Measurements from ENCODE around the gene CORO2B.

CORO2B gene

DNA sequence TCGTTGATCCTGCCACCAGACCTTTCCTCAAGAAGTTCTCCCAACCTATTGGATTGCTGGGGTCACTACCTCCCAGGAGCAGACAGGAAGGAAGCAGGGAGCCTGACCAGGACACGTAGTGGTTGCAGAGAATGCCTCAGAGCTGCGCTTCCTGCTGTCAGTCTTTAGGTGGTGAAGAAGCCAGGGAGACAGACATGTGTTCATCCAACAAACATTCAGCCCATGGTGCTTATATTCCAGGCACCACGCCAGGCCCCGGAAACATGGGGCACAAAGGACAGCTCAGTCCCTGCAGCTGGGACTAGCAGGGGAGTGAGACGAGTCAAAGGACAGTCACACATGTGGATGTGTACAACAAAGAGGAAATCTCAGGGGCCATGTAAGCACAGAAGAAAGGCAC lies 26.0 kb upstream of the CORO2B start:
- DNase-seq = no peak
- H3K27ac ChIP-seq = no peak overlapping the region
- no peak overlapping the region for H3K4me3 ChIP-seq (ENCODE audit: low read depth, low read length)
- H3K27me3 ChIP-seq (ENCODE audit: insufficient read depth, low read depth, severe bottlenecking) = no peaks in the 10 kb centered on the region
- no peaks in the 10 kb centered on the region for H3K9me3 ChIP-seq (ENCODE audit: severe bottlenecking)
- no peaks in the 10 kb centered on the region; the same call in 1 of the 2 replicates for H3K36me3 ChIP-seq
- TF ChIP-seq, protein P1, sequence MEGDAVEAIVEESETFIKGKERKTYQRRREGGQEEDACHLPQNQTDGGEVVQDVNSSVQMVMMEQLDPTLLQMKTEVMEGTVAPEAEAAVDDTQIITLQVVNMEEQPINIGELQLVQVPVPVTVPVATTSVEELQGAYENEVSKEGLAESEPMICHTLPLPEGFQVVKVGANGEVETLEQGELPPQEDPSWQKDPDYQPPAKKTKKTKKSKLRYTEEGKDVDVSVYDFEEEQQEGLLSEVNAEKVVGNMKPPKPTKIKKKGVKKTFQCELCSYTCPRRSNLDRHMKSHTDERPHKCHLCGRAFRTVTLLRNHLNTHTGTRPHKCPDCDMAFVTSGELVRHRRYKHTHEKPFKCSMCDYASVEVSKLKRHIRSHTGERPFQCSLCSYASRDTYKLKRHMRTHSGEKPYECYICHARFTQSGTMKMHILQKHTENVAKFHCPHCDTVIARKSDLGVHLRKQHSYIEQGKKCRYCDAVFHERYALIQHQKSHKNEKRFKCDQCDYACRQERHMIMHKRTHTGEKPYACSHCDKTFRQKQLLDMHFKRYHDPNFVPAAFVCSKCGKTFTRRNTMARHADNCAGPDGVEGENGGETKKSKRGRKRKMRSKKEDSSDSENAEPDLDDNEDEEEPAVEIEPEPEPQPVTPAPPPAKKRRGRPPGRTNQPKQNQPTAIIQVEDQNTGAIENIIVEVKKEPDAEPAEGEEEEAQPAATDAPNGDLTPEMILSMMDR (IDR thresholded peaks at IDR 0.05; ENCODE audit: low read depth, low read length) = no peak

DNA sequence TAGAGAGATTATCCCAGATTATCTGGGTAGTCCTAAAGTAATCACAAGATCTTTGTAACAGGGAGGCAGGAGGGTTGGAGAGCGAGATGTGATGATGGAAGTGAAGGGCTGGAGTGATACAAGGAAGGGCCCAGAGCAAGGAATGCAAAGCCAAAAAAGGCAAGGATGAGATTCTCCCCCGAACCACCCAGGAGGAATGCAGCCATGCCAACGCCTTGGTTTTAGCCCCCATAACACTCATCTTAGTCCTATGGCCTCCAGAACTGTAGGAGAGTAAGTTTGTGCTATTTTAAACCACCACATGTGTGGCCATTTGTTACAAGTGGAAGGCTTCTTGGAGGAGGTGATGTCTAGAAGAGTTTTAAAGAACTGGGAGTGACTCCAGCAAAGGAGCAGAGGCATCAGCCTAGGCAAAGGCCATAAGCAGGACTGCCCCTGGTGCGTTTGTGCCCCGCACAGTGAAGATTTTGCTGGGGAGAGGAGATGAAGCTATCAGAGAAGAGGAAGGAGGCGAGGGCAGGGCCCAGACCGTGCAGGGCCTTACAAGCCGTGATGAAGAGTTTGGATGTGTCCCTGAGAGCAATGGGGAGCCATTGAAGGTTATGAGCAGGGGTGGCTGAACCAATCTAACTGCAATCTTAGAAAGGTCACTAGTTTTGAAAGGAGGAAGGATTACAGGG lies 25.3 kb upstream of the CORO2B start:
- no peak overlapping the region for H3K4me3 ChIP-seq (ENCODE audit: low read depth, low read length)
- H3K27ac ChIP-seq = no peak overlapping the region
- TF ChIP-seq, protein P1 (IDR thresholded peaks at IDR 0.05; ENCODE audit: low read depth, low read length) = no peak
- no peaks in the 10 kb centered on the region; the same call in 1 of the 2 replicates for H3K36me3 ChIP-seq
- H3K9me3 ChIP-seq (ENCODE audit: severe bottlenecking) = no peaks in the 10 kb centered on the region
- DNase-seq = no peak
- no peaks in the 10 kb centered on the region for H3K27me3 ChIP-seq (ENCODE audit: insufficient read depth, low read depth, severe bottlenecking)

DNA sequence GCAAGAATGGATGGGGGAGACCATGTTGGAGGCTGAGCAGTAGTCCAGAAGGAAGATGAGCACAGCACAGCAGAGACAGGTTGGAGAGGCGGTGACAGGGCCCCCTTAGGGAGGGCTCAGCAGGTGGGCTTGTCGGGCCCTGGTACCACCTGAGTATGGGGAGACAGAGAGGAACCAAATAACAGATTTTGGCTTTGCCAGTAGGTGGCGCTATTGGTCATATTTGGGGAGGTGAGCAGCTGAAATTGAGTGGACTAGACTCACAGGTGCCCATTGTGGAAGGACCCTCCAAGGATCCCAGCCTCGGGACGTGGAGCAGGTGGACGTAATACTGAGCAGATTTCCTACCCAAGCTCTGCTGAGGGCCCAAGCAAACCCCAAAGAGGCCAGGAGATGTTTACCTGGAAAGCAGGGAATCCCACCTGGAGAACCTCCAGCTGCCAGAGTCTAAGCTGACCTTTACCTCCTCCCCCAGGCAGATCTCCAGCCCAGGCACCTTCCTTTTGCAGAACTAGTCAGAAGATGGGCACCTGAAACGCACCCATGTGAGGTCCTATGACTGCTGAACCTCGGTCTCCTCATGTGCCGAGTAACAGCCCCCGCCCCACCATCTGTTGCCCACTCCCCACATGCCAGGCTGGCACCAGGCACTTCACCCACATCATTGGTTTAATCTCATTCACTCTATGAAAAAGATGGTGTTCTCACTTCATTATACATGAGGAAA lies 24.6 kb upstream of the CORO2B start:
- Histone ChIP-seq H3K27me3 (ENCODE audit: insufficient read depth, low read depth, severe bottlenecking) (no peaks in the 10 kb centered on the region), H3K9me3 (ENCODE audit: severe bottlenecking) (no peaks in the 10 kb centered on the region), H3K27ac (no peak overlapping the region), H3K36me3 (no peaks in the 10 kb centered on the region; the same call in 1 of the 2 replicates), H3K4me3 (ENCODE audit: low read depth, low read length) (no peak overlapping the region)
- peak; percentile 87 for DNase-seq
- TF ChIP-seq, protein P1 (IDR thresholded peaks at IDR 0.05; ENCODE audit: low read depth, low read length) = peak; percentile 80

DNA sequence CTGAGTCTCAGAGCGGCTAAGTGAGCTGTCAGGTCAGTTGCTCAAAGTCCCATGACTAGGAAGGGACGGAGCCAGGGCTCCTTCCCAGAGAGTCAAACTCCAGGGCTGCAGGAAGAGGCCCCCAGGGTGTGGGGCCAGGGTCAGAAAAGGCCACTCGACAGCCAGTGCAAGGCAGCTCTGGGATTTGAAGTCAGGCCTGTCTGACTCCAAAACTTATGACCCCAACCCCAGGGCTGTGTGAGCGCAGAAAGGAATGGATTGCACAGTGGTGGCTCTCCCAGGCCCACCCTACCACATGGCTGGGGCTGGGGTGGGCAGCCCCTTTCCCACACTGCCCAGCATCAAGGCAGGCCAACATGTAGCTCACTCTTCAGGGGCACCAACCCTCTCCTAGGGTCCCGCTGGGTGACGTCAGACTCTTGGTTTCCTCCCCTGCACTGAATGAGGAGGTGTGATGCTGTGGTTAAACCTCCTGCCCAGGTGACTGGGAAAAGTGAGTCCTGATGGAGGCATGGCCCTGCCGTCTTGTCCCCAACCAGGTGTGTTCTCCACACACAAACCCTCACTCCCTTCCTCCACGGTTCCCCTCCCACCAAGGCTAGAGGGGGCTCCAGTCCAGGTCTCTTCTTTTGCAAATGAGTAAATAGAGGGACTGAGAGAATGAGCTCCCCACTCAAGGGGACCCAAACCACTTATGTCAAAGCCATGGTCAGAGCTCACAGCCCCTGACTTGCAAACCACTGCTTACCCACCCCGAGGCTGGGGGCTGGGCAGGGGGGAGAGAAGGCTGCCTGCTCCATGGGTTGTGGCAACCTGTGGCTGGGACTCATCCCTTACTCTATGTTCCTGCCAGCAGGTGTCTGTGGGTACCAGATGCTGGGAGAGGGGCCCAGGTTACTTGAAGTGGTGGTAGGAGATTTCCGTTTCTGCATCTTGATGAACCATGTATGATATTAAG lies 23.8 kb upstream of the CORO2B start:
- TF ChIP-seq, protein P1 (IDR thresholded peaks at IDR 0.05; ENCODE audit: low read depth, low read length) = no peak
- no peaks in the 10 kb centered on the region; the same call in 1 of the 2 replicates for H3K36me3 ChIP-seq
- H3K4me3 ChIP-seq (ENCODE audit: low read depth, low read length) = no peak overlapping the region
- H3K27ac ChIP-seq = no peak overlapping the region
- H3K27me3 ChIP-seq (ENCODE audit: insufficient read depth, low read depth, severe bottlenecking) = no peaks in the 10 kb centered on the region
- H3K9me3 ChIP-seq (ENCODE audit: severe bottlenecking) = no peaks in the 10 kb centered on the region
- DNase-seq = no peak

DNA sequence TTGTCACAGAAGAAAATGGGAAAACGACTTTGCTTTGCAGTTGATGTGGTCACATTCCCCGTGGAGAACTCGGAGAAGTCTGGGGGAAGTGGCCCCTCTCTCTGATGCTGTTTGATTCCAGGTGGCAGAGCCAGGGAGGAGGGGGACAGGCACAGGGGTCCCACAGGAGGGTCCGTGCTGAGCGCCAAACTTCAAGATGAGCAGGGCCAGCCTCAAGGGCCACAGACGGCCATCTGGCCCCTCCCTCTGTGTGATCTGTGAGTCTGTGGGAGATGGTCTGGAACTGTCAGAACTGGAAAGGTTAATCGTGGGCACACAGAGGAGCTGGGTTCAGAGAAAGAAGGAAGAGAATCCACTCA lies 23.1 kb upstream of the CORO2B start:
- TF ChIP-seq, protein P1 (IDR thresholded peaks at IDR 0.05; ENCODE audit: low read depth, low read length) = no peak
- Histone ChIP-seq H3K4me3 (ENCODE audit: low read depth, low read length) (no peak overlapping the region), H3K27me3 (ENCODE audit: insufficient read depth, low read depth, severe bottlenecking) (no peaks in the 10 kb centered on the region), H3K36me3 (no peaks in the 10 kb centered on the region; the same call in 1 of the 2 replicates), H3K9me3 (ENCODE audit: severe bottlenecking) (no peaks in the 10 kb centered on the region), H3K27ac (no peak overlapping the region)
- no peak for DNase-seq

Measured in WERI-Rb-1 (cell line).